HuH-7.5 (cell line): ENCODE measurements around the gene IL1RAPL1.

Experiments
- DNase-seq: peaks from one replicate; pipeline ENCODE4 v3.0.0; 2011; ENCODE audit warnings: low spot score

IL1RAPL1 gene

GRCh38 chrX:28979877-28980276, 392.6 kb downstream of the IL1RAPL1 start:
- no peak for DNase-seq

GRCh38 chrX:28981952-28982351, 394.7 kb downstream of the IL1RAPL1 start:
- no peak for DNase-seq

GRCh38 chrX:28988246-28988645, 401.0 kb downstream of the IL1RAPL1 start:
- DNase-seq, result no peak

DNA sequence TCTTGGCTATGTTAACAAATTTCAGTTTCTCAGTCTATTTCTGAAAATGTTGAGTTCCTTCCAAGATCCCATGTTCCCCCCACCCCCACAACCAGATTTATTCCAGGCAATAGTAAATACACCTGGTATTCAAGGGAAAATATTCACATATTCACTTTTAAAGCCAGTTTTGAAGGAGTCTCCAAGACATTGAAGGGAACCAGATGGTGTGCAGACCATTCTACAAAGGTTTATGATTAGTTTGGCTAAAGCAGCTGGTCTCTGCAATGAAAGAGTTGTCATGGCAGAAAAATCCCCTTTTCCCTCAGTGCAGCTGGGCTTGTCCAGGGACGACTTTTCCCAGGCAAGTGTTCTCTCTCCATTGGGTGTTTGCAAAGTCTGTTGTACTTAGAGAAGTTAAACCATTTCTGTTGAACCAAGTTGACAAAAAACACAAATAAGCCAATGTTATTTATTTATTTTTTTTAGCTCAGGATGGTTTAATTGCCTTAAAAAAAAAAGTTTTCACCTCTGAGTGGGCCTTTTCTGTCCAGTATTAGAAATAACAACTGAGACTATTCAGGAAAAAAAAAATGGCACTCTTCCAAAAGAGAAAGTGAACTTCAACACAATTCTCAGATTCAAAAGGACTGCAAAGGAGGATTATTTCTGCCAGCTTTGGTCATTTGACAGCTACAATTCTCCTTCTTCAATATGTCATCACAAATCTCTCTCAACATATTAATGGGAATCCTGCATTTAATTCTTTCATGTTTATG, 410.6 kb downstream of the IL1RAPL1 start:
- no peak for DNase-seq

- DNase-seq, result no peak
Measured at GRCh38 chrX:28998609-28999135, 411.4 kb downstream of the IL1RAPL1 start.

GRCh38 chrX:29012867-29013266, 425.6 kb downstream of the IL1RAPL1 start:
- DNase-seq, result no peak

GRCh38 chrX:29023207-29023606, 436.0 kb downstream of the IL1RAPL1 start:
- DNase-seq, result no peak

DNA sequence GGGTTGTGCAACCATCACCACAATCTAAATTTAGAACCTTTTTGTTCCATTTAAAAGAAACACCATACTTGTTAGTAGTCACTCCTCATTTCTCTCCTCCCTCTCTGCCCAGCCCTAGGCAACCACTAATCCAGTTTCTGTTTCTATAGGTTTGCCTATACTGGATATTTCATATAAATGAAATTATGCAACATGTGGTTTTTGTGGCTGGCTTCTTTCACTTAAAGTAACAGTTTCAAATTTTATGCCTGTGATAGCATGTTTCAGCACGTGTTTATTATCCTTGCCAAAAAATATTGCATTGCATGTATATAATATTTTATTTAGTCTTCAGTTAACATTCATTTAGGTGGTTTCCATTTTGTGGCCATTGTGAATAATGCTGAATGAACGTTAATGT, 437.6 kb downstream of the IL1RAPL1 start:
- DNase-seq, result no peak

DNA sequence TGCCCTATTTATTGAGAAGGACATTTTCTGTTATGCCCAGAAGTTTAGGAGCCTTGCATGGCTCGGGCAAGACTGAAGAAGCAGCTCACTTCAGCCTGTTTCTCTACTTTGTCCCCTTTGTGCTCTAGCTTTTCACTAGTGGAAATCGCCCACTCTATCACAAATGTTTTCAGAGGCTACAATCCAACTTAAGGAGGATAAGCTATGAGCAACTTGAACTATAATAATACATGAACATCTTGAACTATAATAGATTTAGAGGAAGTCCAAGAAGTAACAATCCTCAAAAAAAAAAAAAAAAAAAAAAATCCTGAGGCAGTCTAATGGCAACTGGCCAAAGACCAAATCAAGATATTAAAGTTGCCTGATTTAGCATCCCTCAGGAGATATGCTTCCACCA, 452.3 kb downstream of the IL1RAPL1 start:
- DNase-seq, result no peak

- no peak for DNase-seq
Measured at GRCh38 chrX:29040160-29040559, 452.9 kb downstream of the IL1RAPL1 start.

- DNase-seq, result no peak
Measured at GRCh38 chrX:29042341-29042740, 455.1 kb downstream of the IL1RAPL1 start.

- no peak for DNase-seq
Measured at GRCh38 chrX:29043746-29044145, 456.5 kb downstream of the IL1RAPL1 start.

DNA sequence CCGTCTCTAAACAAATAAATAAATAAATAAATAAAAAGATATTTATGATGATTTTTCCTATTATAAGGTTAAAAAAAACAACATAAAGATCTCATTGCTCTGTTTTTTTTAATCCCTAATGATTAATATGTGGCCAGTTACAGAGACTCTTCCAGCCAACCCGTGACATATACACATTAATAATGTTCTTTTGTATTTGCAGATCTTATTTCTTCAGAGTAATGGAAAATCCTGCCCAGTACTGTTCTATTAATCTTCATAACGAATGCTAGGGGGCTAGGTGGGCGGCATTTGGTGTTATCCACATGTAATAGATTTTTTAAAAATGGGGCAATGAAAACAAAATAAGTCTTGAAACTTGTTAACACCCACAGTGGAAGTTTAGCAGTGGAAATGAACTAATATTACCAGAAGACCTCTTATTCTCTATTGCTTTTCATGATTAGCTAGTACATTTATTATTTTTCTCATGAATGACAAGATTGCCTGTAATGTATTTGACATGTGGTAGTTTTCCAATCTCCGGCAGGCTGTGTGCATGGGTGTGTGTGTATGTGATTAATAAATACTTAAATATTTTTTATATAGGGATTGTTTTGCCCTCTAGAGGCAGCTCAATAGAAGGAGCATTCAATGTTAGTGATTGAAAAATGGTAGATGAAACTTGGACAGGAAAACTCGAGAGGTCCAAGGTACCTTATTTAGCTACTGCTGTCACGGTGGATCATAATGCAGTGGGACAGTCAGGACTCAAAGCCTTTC, 457.4 kb downstream of the IL1RAPL1 start:
- no peak for DNase-seq

DNA sequence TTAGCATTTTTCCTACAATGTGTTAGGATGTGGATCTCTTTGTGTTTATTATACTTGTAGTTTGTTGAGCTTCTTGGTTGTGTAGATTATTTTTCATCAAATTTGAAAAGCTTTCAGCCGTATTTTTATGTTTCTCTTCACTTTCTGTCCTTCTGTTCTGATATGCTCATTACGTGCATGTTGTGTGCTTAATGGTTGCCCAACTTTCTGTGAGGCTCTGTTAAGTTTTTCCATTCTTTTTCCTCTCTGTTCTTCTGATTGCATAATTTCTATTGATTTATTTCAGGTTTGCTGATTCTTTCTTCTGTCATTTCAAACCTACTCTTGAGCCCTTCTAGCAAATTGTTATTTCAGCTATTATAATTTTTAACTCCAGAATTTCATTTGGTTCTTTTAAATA, 478.2 kb downstream of the IL1RAPL1 start:
- DNase-seq, result no peak

- no peak for DNase-seq
Measured at GRCh38 chrX:29066516-29066915, 479.3 kb downstream of the IL1RAPL1 start.

DNA sequence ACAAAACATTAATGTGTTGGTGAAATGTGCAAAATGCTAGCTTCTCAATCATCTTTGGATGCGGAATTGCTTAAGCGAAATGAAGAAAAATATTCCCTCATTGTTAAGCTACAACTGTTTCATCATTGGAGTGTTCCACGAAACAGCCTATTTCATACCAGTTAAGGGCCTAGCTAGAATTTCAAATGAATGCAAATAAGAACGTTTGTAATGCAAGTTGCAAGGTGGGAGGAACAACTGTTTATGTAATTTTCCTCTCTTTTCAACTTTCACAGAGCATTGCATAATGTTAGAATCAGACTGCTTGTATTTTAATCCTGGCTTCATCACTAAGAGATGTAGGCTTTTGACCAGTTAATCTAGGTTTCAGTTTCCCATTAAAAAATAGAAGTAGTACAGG, 480.1 kb downstream of the IL1RAPL1 start:
- DNase-seq, result no peak

DNA sequence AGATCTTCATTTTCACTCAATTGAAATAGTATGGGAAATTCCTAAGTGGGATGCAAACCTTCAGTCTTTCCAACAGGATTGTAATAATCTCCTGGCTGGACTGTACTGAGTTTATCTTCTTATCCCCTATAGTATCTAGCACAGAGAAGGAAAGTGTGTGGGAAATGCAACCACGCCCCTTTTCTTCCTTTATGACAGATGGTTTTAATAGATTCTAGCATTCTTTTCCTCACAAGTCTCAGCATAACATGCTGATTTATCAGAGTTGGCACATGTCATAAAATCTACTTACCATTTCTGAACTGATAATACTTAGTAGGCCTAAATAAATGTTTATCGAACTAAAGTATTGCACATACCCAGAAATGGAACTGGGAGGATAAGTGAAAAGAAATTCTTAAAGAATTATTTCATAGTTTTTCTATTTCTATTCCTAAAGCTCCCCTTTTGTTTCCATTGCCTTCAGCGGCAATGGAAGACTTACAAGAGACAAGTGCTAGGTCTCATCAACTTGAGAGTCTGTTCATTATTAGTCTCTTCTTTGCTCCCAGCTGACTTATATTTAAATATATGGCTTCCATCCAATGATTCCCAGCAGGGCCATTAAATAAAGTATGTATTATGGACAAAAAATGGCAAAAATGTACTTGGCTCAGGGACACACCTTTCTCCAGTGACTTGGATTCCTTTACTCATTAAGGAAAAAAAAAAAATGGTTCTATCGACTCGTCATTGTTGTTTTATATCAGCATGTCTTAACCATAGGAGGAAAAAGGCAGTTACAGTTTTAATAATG, 484.5 kb downstream of the IL1RAPL1 start:
- DNase-seq, result no peak

GRCh38 chrX:29082558-29082957, 495.3 kb downstream of the IL1RAPL1 start:
- no peak for DNase-seq

DNA sequence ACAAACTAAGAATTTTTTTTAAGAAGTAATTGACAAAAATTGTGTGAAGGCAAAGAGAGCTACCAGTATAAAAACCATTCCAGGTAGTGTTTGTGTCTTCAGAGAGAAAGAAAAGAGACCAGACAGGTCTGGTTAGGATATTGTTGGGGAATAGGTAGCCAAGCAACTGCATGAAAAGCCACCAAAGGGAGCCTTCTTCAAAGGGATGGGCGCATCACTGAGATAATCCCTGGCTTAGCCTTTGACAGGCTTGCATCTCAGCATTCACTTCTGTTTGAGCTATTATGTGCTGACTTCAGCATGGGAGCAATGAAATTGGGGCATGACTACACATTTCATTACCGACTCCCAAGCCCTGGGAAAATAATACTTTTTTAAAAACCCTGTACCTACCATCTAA, 496.6 kb downstream of the IL1RAPL1 start:
- no peak for DNase-seq

DNA sequence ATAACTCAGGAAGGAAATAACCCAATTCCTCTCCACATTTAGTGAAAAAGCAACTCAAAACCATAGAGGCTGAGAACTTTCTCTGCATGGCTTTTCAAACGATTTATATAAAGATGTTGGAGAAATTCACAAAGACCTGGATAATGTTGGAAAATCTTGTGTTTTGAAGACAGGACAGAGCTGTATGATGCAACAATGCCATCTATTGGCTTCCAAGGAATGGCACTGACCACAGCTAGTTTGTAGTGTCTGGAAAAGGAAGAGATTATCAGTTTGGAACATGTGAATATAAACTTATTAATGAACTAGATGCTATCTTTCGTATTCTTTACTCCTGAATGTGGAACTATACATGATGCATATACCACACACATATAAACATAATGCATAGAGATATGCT, 503.6 kb downstream of the IL1RAPL1 start:
- DNase-seq, result no peak

GRCh38 chrX:29107231-29107630, 520.0 kb downstream of the IL1RAPL1 start:
- DNase-seq, result no peak

DNA sequence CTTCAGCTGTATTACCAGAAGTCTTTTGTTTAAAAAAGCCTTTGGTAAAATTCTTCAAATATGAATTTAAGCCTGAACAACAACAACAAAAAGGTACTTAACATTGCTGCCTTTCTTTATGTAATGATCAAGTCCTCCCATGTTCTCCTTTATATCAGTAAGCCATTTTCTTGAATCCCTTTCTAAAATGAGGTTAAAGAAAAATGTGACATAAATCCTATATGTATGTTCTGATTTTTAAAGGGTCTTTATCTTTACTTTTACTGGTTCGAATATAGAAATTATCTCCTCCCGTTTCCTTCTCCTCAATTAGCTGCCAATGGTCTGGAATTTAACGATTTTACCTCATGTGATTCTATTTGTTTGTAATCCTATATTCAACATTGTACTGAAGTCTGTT, 522.8 kb downstream of the IL1RAPL1 start:
- DNase-seq, result no peak

- DNase-seq, result no peak
Measured at GRCh38 chrX:29113221-29113620, 526.0 kb downstream of the IL1RAPL1 start.
